H4 (cell line): ENCODE data around the gene MTARC2. TPM values are rescaled to one million over a fixed set of nuclear protein-coding genes. Genes with fewer than 3 reads are reported as not detected.

ENCODE experiments used
- DNase-seq: peaks from one replicate; pipeline ENCODE4 v3.0.0-alpha.2; 2015; ENCODE audit warnings: low spot score
- total RNA-seq: library from RNA; depleted of rRNA; stranded (reverse); fragments of >200 nt; shearing (Covaris generic); gene quantifications from 2 replicates; pipeline ENCODE4 v1.2.3, GENCODE V29; 2014

Gene MTARC2
- total RNA-seq, 1 experiment from 2014 or later, result 0.41 TPM

DNA sequence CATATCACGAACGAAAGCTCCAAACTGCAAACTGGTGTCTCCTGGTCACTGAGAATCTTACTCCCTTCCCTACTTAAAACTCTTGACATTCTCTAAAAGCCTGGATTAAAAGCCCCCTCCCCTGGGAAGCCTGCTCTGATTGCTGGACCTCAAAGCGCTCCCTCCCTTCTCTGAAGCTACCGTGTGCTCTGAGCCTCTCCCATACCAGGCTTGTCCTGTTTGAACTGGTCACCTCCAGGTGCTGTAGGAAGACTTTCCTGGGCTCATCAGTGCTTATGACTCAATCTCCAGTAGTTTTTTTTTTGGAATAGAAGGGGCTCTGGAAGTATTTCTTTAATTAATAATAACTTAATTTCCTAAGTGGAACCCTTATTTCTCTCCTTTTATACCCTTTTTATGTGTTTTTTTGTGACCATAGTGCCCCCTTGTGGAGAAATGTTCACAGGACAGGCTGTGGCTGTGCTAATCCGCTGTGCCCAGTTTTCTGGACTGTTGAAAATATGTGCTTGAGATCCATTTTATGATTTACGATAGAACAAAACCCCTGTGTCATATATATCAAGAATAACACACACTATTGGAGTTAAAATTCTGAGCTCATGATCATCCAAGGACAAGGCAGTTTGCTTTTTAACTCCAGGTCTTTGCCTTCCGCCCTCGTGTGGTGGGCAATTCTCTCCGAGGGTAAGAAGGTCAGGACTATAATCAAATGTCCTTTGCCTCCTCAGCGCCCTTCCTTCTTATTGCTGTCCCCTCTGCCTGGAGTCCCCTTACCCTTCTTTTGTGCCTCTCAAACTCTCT is 55.5 kb downstream of the MTARC2 start:
- DNase-seq, result no peak

DNA sequence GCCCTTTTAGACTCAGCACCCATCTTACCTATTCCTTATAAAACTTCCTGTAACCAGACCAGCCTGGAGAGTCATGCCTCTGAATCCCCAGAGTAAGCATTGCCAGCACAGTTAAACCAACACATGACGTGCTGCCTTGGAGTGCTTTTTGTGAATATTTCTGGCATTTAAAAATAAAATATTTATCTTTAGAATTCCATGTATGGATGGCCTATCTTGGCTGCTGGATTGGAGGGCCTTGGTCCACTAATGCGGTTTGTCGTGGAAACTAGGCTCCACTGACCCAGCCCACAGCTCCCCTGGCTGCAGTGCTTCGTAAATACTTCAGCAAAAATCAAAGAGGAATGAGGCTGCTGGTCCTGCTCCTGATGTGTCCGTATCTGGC is 56.1 kb downstream of the MTARC2 start:
- no peak for DNase-seq

DNA sequence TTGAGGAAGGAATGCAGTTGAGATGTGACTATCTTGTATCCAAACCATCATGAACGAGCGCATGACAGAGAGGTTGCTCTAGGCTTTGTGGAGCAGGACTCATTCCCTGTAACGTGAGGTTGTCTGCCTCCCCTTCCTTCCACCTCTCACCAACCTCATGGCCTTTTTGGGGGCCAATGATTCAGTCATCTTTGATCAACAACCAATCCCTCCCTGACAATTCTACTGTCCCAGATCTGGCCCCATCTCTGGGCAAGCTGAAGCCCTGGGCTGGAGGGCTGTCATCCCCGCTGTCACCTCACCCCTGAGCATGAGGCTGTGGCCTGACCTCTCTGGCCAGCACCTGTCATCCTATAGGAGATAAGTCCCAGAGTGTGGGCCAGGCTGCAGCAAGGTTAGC is 58.3 kb downstream of the MTARC2 start:
- DNase-seq, result no peak

DNA sequence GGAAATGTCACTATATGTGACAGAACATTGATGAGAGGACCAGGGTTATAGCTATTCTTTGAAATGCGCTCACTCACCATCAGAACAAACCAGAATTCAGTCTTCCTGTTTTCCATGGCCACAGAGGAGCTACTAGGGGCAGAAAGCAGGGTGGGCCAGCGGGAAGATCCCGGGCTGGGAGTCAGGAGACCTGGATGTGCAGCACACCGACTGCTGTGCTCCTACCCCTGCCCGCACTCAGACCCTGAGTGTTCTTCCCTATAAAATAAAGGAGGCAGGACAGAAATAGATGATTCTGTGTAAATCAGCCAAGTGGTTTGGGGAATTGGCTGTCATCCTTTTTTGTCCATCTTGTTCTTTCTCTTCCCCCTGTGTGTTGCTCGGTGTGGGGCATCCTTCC is 59.6 kb downstream of the MTARC2 start:
- DNase-seq, result no peak

DNA sequence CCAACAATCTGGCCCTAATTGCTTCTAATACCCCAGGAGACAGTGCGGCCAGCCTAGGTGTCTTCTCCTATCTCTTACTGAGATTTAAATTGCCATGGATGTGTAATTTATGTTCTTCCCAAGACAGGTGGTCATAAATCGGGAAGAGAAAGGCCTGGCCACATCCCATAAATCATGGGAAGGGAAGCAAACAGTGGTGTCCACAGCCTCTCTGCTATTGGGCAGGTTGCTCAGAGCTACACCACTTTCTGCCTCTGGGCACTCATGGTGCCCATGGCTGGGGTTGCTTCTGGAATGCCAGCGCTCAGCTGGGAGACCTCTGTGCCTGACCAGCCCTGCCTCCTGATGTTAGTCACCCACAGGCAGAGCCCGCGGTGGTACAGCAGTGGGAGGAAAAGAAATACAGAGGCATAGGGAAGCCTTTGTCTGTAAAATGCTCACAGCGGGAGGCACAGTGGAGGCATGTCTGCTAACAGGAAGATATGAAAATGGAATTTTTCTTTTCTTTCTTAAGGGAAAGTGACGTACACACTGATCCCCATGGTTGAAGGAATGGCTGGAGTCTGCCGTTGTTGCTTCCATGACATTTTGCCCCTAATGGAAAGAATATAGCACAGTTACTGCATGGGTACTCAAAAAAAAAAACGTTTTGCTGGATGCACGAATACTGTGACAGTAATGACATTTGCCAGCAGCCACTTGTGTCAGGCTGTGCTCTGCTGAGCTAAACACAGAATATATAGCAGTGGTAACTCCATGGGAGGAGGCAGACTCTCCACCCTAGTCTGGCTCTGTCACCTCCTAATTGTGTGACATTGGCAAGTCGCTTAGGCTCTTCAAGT is 60.4 kb downstream of the MTARC2 start:
- peak; percentile 74 for DNase-seq

DNA sequence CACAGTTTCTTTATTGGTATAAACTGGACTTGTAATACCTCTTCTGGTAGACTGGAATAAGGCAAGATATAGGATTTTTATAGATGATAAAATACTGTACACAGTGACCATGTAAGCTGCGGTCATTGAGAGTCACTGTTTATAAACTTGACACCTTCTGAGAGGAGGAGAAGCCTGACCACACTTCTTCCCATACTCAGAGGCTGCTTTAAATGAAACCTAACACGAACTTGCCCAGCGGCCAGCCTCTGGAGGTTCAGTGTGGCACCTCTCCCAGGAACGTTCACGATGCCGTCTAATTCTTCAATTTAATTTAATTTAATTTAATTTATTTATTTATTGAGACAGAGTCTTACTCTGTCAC is 61.0 kb downstream of the MTARC2 start:
- peak; percentile 61 for DNase-seq

DNA sequence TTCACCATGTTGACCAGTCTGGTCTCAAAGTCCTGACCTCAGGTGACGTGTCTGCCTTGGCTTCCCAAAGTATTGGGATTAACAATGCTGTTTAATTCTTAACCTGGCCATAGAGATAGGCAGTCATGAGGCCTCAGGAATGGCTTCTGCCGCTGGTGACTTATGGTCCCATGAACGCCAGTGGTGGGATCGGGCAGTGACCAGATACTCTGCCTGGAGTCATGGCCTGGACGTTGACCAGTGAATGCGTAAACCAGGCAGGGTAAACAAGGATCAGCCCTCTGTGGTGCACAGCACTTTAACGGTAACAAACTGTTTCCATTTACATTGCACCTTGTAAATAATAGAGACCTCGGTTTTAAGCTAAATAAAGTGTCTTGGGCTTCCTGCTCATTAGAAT is 61.6 kb downstream of the MTARC2 start:
- DNase-seq, result no peak

DNA sequence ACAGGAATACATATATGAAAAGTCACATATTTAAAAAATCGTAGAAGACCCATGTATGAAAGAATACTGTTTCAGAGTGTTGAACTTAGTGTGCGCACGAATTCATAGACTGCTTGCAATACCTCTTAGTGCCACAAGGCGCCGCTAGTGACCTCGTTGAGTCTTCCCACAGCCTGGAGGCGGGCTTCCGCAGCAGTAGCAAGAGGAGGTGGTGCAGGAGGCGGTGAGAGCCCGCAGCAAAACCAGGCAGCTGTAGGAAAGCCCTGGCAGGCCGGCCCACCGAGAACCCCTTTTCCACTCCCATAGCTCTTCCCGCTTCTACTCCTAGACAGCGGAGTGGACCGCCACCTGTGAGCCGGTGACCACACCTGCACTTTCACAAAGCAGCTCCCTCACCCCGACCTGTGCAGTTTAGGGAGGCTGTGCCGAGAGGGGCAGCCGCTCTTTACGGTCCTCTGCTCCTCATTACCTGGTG is 62.1 kb downstream of the MTARC2 start:
- DNase-seq, result peak; percentile 78

DNA sequence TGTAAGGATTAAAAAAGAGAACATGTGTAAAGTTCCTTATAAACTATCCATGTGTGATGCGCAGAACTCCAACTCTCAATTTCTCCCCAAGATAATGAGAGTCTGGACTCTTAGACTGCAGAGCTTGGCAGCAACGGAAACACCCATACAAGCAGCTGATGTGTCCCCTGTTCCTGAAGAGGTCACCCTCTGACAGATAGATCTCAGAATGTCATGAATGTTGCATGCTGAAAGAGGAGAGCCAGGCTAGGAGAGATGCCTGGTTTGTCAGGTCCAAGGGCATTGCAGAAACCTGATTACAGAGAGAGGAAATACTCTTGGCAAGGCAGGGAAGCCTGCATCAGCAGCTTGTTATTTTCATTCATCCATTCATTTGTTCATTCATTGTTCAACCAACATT is 62.8 kb downstream of the MTARC2 start:
- DNase-seq, result peak; percentile 27

DNA sequence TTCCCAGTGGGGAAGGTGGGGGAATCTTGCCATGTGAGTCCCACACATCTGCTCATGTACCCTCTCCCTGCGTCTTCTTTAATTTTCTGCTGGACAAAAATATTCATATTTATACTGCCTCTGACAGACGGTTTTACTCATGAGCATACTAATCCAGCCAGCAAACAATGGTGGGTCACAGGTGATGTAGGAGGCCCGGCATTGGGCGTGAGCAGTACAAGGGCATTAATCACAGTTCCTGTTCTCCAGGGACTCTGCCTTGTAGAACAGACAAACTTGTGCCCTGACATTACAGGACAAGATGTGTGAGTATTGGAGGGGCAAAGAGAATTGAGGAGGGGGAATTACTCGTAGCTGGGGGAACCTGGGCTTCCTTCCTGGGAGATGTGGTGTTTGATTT is 63.6 kb downstream of the MTARC2 start:
- DNase-seq, result no peak

DNA sequence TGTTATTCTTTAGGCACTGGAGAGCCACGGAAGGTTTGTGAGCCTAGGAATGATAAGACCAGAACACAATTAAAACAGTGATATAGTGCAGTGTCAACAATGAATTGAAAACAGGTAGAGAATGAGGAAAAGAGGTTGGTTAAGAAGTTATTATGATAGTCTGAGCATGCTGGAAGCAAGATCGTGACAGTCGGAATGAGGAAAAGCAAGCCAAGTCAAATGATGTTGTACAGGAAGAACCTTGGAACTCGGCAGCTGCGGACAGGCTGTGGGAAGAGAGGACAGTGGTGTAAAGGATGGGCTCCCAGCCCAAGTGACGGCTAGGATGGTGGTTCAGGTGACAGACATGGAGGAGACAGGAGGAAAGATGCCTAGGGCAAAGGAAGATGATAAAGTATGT is 64.2 kb downstream of the MTARC2 start:
- no peak for DNase-seq

DNA sequence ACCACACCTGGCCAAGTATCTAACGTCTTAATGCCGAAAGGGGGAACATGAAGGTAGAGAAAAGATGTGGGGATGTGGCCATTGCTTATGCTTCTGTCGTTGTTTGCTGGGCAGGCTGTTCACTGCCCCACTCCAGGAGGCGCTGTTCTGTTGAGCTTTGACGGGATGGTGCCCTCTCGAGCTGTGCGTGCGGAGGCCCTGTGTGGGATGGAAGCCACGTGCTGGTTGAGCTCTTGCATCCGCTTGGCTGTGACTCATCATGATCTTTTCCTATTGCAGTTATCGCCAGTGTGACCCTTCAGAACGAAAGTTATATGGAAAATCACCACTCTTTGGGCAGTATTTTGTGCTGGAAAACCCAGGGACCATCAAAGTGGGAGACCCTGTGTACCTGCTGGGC is 64.9 kb downstream of the MTARC2 start:
- peak; percentile 72 for DNase-seq

DNA sequence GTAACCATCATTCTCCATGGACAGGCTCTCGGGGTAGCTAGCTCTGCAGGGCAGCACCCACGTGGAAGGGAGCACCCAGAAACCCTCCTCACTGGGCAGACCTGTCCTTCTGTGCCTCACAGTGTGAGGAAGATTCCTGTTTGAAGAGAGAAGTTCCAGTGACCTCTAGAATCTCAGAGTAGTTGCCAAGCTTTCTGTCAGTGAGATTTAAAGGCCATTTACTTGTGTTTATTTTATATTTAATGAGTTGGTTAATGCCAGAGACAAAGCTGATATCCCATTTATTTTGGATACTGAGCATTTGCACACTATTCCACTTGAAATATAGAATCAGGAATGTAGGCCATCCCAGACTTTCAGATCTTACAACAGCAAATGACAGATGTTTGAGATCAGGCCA is 67.3 kb downstream of the MTARC2 start:
- DNase-seq, result no peak

DNA sequence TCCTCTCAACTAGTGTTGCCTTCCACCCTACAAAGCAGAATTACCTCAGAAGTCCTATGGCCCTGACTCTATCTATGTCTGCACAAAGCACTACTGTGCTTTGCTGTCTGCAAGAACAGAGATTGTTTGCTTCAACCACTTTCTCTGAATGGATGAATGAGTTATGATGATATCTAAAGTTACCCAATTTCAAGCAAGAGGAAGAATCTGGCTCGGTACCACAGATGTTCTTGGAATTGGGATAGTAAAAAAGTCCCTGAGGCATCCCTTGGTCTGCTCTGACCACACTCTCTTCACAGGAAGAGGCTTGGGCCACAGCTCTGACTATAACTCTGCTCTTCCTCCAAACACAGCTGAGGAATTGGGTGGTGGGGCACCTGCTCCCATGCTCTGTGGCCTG is 69.8 kb downstream of the MTARC2 start:
- no peak for DNase-seq

DNA sequence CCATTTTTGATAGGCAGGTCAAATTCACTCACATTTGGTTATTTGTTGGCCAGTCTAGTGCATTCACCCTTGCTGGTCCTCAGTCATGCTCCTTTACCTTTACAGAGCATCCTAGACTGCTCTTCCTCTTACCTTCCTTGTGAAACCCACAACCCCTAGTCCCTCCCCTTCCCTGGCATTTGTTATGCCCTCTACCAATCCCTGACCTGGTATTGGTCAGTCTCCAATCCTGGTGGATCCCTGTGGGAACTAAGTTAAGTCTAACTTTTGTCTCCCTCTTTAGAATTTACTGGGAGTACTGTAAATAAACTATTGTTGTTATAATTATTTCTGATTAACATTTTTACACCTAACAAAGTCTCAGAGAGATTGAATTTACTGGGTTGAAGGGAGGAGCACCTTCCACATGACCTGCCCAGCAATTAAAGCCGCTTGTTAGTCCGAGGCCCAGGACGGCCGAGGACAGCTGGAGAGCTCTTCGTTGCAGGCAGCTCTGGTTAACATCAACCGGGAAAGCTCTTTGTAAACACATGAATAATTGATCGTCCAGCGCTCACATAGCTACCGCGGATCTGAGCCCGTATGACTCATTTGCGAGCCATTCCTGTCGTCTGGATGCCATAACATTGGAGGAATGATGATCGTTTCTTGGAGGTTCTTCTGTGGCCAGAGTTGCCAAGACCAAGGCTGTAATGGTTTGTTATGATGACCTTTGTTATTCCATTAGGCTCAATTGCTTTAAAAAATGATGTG is 70.5 kb downstream of the MTARC2 start:
- peak; percentile 74 for DNase-seq

DNA sequence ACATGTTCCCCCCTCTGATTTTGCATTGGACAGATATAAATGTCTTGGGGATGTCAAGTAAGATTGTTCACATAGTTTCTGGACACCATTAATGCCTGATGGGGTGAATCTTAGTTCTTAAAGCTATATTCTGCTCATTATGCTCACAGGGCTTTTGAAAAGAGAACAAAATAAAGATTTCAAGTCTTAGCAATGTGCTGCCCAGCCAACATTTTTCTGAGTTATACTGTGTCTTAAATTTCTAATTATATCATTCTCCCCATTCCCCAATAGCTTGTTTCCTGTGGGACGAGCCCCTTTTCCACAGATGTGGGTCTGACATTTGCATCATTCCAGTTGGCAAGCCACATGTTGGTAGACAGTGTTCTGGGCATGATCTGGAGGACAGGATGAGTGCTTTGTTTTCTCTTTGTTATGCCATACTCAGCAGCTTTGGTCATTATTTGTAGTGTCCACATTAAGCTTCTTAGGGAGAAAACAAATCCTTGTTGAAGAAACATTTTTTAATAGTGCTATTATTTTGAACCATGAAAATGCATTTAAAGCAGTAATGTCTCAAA is 71.4 kb downstream of the MTARC2 start:
- no peak for DNase-seq

DNA sequence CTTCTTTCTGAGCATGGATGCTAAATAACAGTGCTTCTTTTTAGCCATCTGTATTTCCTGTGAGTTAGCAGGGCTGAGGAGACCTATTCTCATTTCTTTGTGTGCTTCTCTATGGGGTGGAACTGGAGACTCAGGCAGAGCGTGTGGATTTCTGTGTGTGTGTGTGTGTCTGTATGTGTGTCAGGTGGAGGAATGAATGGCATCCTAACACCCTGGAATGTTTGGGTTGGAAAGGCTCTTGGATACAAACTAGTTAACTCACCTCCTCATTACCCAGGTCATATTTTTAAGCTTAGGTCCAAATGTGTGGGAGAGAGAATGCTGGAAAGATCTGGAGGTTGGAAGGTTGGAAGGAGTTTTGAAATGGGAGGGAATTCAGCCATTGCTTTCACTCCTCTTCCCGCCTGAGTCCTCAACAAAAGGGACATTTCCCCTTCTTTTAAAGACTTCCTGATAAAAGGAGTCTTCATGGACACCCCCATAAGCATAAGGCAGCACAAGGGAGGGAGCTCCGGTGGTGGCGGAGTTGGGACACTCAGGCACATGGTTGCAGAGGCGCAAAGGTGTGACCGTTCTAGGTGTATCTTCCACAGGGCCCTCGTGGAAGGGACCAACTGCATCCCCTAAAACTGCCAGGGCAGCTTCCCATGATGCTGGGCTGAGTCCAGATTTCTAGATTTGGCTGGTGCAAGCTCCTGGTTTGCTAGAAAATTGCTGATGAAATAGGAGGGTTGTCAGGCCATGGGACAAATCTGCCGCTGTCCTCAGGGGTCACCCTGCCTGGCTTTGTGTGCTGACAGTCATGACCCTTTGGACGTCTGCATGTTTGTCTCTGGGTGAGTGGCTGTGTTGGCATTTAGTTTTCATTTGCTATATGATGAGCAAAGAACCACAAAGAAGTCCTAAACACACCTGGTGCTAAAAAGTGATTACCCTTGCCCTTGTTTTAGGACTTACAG is 76.2 kb downstream of the MTARC2 start:
- DNase-seq, result no peak

DNA sequence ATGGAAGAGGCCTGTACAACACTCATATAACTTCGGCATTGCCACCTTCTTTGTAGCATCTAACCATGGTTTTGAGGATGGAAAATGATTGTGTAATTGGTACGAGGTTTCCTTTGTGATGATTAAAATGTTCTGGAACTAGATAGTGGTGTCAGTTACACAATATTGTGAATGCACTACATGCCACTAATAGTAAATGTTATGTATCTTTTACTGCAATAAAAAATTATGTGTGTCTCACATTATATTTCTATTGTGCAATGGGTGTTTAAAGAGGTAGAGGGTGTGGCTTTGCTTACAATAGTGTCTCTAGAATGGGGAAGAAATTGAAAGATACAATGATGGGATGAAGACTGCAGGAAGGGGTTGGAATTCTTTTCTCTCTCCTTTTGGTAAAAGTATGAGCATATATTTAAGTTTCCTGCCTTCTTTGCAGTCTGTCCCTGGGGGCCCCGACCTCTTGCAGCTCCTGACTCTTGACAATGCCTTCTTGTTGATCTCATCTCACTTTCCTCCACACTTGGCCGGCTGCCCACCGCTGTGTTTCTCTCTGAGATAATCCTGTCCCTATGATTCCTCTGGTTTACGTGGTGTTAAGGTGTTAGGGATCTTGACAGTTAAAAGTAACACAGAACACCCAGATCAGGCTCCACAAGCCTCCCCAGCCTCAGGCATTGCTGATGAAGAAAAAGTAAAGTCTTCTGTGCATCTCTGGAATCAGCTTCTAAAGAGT is 77.9 kb downstream of the MTARC2 start:
- DNase-seq, result no peak

DNA sequence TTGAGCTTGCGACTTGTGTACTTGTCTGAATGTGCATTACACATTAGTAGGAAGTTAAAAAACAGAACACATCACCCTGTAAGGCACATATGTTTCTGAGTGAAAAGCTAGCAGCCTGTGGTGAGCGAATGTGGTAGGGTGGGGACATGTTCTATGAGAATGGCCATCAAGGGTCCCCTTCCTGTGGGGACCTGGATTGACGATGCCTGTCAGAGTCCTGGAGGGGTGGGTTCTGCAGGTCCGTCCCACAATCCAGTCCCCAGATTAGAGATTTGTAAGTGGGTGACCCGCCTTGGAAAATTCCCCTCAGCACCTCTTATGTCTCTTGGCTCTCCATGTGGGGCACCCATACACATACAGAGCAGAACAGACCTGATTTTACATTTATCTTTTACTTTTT is 78.6 kb downstream of the MTARC2 start:
- no peak for DNase-seq
